Testis (tissue), 3 donors: ENCODE results near the gene ABCA5. TPM values are rescaled to one million over a fixed set of nuclear protein-coding genes. Genes with fewer than 3 reads are reported as not detected.

Source experiments
- DNase-seq: peaks from one replicate; pipeline ENCODE4 v3.0.0-alpha.2; 2019
- H3K27ac ChIP-seq, 2 donors: fragments of 200-600 bp; sonication (generic); one replicate each; pipeline ENCODE4 v1.5.1; 2019
- H3K27me3 ChIP-seq: fragments of 200-600 bp; sonication (generic); one replicate; pipeline ENCODE4 v1.5.1; 2019
- H3K36me3 ChIP-seq: fragments of 200-600 bp; sonication (generic); one replicate; pipeline ENCODE4 v1.5.1; 2017; ENCODE audit warnings: low read depth; ENCODE audit errors: missing control alignments
- H3K4me1 ChIP-seq: fragments of 200-600 bp; sonication (generic); one replicate; pipeline ENCODE4 v1.5.1; 2019
- H3K4me3 ChIP-seq, 2 donors: fragments of 200-600 bp; sonication (generic); one replicate each; pipeline ENCODE4 v1.5.1; 2017 to 2019
- H3K9me3 ChIP-seq: fragments of 200-600 bp; sonication (generic); one replicate; pipeline ENCODE4 v1.5.1; 2017
- CTCF ChIP-seq, 3 experiments: fragments of 450-650 bp in 2 of 3; fragments of 200-600 bp in 1 of 3; sonication (generic) in 1 of 3; IDR thresholded peaks; one replicate each; pipeline ENCODE4 v1.5.1; 2016 to 2019; ENCODE audit warnings: antibody characterized with exemption in 3 of 3, mild to moderate bottlenecking in 2 of 3, moderate library complexity in 1 of 3
- POLR2A ChIP-seq: fragments of 450-650 bp; IDR thresholded peaks from one replicate; pipeline ENCODE4 v1.6.1; 2017; ENCODE audit warnings: antibody characterized with exemption, mild to moderate bottlenecking, moderate library complexity
- WGBS, 2 donors: methylation state at CpG; one replicate each; pipeline ENCODE4 v1.1.5; 2018; 5-methylcytosine and 5-hydroxymethylcytosine counted together
- intact Hi-C: fragments of 100-400 bp; cut with DNase I; formaldehyde crosslinking; loops from one replicate; pipeline ENCODE4 v1.15.1; 2023; ENCODE audit warnings: low total_unique reads
- polyA plus RNA-seq: library from polyadenylated mRNA; stranded (reverse); fragments of 350-450 nt; fragmentation: Illumina TruSeq; extraction: RNeasy Lipid Tissue Mini Kit (QIAGEN cat#74804); gene quantifications from one replicate; pipeline ENCODE4 v1.2.3, GENCODE V29; 2014; ENCODE audit warnings: low read depth, low replicate concordance; ENCODE audit not compliant: insufficient read depth
- total RNA-seq, 2 donors: library from RNA; depleted of rRNA; stranded (reverse); fragments of >200 nt; gene quantifications; one replicate each; pipeline ENCODE4 v1.2.3, GENCODE V29; 2016

The ABCA5 gene
- total and polyA plus RNA-seq, 3 donors from 2014 or later = 22.6 to 59.8 (median 50.6) TPM

DNA sequence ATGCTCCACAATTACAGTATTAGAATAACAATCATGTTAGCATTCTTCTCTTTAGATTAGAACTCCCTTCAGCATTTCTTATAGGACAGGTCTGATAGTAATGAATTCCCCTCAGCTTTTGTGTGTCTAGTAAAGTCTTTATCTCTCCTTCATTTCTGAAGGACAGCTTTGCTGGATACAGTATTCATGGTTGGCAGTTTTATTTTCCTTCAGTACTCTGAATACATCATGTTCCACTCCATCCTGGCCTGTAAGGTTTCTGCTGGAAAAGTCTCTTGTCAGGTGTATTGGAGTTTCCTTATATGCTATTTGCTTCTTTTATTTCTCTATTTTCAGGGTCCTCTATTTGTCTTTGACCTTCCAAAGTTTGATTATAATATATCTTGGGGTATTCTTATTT, 94.3 kb downstream of the ABCA5 start:
- no peak overlapping the region for H3K4me3 ChIP-seq
- H3K27ac ChIP-seq = no peak overlapping the region
- intact Hi-C loops = loop anchor here (10.0 kb wide), 1 partner anchor 448 kb away; no protein-coding TSS in a partner anchor
- H3K4me1 ChIP-seq = peaks cover 16% of the 10 kb centered on the region
- no peaks in the 10 kb centered on the region for H3K27me3 ChIP-seq
- TF ChIP-seq POLR2A = no peak
- TF ChIP-seq CTCF (IDR thresholded peaks at IDR 0.05) = no peak
- no peak for DNase-seq
- no peaks in the 10 kb centered on the region for H3K36me3 ChIP-seq
- H3K9me3 ChIP-seq = no peaks in the 10 kb centered on the region

GRCh38 chr17:69231521-69231920, 95.4 kb downstream of the ABCA5 start:
- Histone ChIP-seq H3K36me3 (no peaks in the 10 kb centered on the region), H3K4me3 (no peak overlapping the region), H3K4me1 (peaks cover 12% of the 10 kb centered on the region), H3K9me3 (no peaks in the 10 kb centered on the region), H3K27ac (no peak overlapping the region), H3K27me3 (no peaks in the 10 kb centered on the region)
- intact Hi-C loops = loop anchor here (10.0 kb wide), 1 partner anchor 447 kb away; no protein-coding TSS in a partner anchor
- no peak for DNase-seq
- TF ChIP-seq POLR2A = no peak
- no peak for TF ChIP-seq CTCF (IDR thresholded peaks at IDR 0.05)
- WGBS, 2 donors = 69 to 70% methylated on average over 1 of the region's 1 CpG

GRCh38 chr17:69230939-69231338, 96.0 kb downstream of the ABCA5 start:
- no peak overlapping the region for H3K4me3 ChIP-seq
- H3K36me3 ChIP-seq = no peaks in the 10 kb centered on the region
- H3K27me3 ChIP-seq = no peaks in the 10 kb centered on the region
- intact Hi-C loops = loop anchor here (10.0 kb wide), 1 partner anchor 446 kb away; no protein-coding TSS in a partner anchor
- H3K27ac ChIP-seq = no peak overlapping the region
- no peak for TF ChIP-seq CTCF (IDR thresholded peaks at IDR 0.05)
- no peak for TF ChIP-seq POLR2A
- DNase-seq = no peak
- peaks cover 8% of the 10 kb centered on the region for H3K4me1 ChIP-seq
- H3K9me3 ChIP-seq = no peaks in the 10 kb centered on the region
- WGBS, 2 donors = 97 to 99% methylated on average over 3 of the region's 3 CpGs

DNA sequence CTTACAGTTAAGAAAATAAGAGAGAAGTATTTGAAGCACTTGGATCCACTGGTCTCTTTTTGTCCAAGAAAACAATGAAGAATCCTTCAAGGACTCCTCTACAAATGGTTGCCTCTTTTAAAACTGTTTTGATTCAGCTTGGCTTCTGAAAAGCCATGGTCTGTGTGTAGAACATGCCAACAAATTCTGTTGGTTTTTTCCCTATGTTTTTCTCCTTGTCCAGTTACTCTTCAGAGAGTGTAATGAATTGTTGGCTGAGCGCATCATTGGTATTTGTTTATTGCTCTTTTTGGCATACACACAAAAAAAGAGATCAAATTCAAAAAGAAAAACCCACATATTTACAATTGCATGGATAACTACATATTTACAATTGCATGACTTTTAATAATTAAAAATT, 98.4 kb downstream of the ABCA5 start, which contains the start of gene ABCA10:
ABCA10 (minus strand) TSS at position 249 of the 400 bp plus-strand sequence. CDS start 3,466 bp downstream, outside the sequence.
- DNase-seq = no peak
- H3K27ac ChIP-seq = peak within 1 kb of the TSS; percentile 27 to 43
- H3K27me3 ChIP-seq = no peaks in the 10 kb centered on the region
- no peaks in the 10 kb centered on the region for H3K9me3 ChIP-seq
- no peaks in the 10 kb centered on the region for H3K4me1 ChIP-seq
- no peaks in the 10 kb centered on the region for H3K36me3 ChIP-seq
- intact Hi-C loops = no loop called here
- TF ChIP-seq CTCF (IDR thresholded peaks at IDR 0.05) (no peak), POLR2A (no peak)
- 64 to 71% methylated on average over 1 of the region's 1 CpG for WGBS, 2 donors
- peak within 1 kb of the TSS; percentile 5 to 36 for H3K4me3 ChIP-seq

- H3K9me3 ChIP-seq = no peaks in the 10 kb centered on the region
- H3K27me3 ChIP-seq = no peaks in the 10 kb centered on the region
- H3K36me3 ChIP-seq = no peaks in the 10 kb centered on the region
- TF ChIP-seq POLR2A (no peak), CTCF (IDR thresholded peaks at IDR 0.05) (no peak)
- peak overlapping the region; percentile 27 to 43 for H3K27ac ChIP-seq
- intact Hi-C loops = no loop called here
- H3K4me3 ChIP-seq = peak overlapping the region; percentile 5 to 36
- DNase-seq = no peak
- no peaks in the 10 kb centered on the region for H3K4me1 ChIP-seq
These were observed 98.9 kb downstream of the ABCA5 start for GRCh38 chr17:69228018-69228417.
